HG02763 (cell line): Measurements from ENCODE around the gene TRAPPC2L.

ENCODE experiments used
- ATAC-seq: cut with Tn5 transposase; IDR thresholded peaks from one replicate; pipeline ENCODE4 v1.9.1; 2021; ENCODE audit warnings: mild to moderate bottlenecking, moderate library complexity; ENCODE audit not compliant: unreplicated experiment

The TRAPPC2L gene

GRCh38 chr16:88874938-88875599 lies 18.1 kb downstream of the TRAPPC2L start:
- no peak for ATAC-seq

DNA sequence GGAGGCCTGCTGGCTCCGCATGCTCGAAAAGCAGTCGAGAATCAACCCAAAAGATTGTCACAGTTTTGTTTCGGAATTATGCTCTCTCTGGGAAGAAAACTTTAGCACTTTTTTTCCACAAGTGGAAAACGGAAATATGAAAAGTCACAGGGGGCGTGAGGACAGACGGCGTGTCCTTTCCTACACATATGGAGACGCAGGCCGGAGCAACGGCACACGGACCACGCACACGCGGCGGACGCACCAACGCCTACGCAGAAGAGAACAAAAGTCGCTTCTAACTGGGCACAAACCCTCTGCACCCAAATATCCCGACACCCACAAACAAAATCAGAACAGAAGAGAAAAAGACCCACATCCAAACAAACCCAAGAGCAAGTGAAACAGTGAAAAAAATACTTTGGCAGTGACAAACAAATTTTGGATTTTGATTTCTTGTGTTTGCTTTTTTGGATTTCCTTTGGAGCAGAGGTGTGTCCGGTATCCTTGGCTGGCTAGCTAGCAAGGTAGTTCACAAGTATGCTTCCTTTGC lies 18.8 kb downstream of the TRAPPC2L start:
- ATAC-seq, result no peak

GRCh38 chr16:88876942-88877526 lies 20.1 kb downstream of the TRAPPC2L start:
- ATAC-seq, result no peak

DNA sequence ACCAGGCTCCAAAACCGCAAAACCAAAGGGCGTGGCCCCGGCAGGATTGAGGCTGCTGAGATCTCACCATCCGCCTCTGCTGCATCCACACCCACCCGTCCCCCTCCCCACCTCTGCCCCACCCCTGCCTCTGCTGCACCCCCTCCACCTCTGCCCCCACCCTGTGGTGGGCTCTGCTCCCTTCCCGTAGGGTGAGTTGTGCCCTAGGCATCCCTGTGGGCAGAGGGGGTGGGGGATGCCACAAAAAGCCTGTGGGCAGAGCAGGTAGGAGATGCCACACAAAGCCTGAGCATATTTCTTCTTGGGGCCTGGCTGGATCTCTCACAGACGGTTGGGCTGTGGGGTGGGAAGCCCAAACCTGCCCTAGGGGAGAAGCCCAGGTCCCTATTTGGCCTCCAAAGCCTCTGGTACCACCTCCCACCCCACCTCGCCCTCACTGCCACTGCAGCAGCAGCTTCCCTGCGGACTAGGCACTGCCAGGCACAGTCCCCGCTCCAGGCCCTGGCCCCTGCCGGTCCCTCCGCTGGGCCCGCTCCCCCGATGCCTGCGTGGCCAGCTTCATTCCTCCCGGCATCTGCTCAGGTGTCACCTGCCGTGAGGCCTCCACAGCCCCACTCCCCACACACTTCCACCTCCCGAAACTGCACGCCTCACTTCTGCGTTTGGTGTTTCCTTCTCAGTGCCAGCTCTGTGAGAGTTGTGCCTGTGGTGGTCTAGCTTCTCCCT lies 20.8 kb downstream of the TRAPPC2L start:
- ATAC-seq, result no peak

- ATAC-seq, result no peak
Measured at GRCh38 chr16:88878356-88878755, 21.4 kb downstream of the TRAPPC2L start.

DNA sequence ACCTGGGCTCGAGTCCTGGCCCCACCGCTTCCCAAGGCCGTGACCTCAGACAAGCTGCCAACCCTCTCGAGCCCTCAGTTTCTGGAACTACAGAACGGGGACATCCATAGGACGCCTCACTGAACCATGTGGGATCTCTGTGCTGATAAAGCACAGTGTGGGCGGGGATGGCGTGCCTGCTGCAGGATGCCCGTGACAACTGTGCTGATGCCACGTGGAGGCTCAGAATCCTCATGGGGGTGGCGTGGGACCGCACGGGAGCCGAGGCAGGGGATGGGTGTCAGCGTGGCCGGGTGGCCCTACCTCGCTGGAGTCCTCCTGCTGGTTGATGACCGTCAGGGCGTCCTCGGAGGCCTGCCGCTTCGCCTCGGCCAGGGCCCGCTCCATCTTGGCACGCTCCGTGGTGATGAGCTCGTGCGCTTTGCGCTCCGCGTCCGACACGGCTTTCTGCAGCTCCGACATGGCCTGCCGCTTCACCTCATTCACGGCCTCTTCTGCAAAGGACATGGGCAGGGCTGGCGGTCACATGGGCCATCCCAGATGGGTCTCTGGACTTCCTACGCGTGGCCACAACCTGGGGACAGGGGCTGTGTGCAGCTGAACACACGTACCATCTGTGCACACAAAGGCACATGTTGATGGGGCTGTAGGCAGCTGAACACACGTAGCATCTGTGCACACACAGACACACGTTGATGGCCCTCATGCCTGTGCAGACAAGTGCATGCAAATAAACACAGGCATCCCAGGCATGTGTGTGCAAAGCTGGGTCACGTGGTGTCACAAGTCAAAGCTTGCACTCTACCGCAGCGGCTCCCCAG lies 22.2 kb downstream of the TRAPPC2L start:
- ATAC-seq, result no peak

GRCh38 chr16:88879788-88880055 lies 22.8 kb downstream of the TRAPPC2L start:
- ATAC-seq, result no peak

DNA sequence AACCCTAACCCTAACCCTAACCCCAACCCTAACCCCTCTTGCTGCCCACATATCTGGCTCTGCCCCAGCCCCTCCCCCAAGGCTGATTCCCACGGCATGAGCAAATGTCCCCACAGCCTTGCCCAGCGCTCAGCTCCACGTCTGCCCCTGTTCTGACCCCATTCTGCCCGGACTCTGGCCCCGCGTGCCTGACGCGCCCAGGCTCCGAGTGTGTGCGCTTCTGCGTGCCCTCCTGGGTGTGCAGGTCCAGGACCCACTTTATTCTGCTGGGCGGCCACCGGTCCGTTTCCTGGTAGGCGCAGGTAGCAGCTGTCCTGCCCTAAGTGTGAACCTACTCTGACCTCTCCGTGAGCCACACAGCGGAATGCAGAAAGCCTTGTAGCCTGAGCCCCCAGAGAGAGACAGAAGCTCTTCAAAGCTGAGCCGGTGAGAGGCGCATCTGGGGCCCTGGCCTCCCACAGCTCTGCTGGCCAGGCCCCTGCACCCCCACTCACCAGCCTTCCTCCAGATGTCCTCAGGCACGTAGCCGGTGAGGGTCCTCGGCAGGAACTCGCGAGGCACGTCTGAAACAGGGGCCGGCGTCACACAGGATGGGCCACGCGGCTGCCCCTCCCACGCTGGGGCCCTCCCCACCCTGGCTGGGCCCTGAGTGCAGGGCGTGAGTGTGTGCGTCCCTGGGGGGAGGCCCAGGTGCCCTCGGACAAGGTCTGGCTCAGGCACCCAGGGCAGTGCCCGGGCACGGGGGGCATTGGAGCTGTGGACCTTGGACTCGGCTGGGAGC lies 23.5 kb downstream of the TRAPPC2L start:
- no peak for ATAC-seq

- no peak for ATAC-seq
Measured at GRCh38 chr16:88881007-88881615, 24.2 kb downstream of the TRAPPC2L start.

- ATAC-seq, result no peak
Measured at GRCh38 chr16:88881675-88882357, 24.9 kb downstream of the TRAPPC2L start.

GRCh38 chr16:88882358-88883030 lies 25.6 kb downstream of the TRAPPC2L start:
- ATAC-seq, result no peak

- no peak for ATAC-seq
Measured at GRCh38 chr16:88883117-88883895, 26.4 kb downstream of the TRAPPC2L start.

- ATAC-seq, result no peak
Measured at GRCh38 chr16:88883946-88884345, 27.0 kb downstream of the TRAPPC2L start.

DNA sequence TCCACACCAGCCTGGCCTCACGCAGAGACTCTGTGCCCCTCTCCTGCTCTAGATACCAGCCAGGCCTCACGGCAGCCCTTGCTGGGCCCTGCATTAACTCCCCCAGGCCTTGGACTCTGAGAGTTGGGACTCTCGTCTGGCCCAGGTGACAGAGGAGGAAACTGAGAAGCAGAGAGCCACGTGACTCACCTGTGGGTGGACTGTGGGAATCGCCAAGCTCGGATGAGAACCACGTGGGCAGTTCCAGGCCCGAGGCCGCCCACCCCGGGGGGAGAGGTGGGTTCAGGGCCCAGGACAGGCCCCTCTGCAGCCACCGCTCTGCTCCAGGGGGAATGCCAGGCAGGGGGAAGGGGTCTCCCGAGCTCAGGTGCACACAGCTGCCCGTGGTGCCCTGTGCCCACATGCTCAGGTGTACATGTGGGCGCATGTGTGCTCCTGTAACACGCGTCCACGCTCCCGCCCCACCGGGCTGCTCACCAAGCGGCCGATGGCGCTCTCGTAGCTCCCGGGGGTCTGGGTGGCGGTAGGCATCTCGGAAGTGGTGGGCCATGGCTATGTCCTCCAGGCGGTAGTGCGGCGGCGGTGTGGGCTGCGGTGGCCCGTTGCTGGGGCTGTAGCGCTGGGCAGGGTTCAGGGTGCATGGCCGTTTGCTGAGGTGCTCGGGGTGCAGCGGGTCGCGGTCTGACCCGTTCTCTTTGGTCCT lies 27.8 kb downstream of the TRAPPC2L start:
- ATAC-seq, result no peak

DNA sequence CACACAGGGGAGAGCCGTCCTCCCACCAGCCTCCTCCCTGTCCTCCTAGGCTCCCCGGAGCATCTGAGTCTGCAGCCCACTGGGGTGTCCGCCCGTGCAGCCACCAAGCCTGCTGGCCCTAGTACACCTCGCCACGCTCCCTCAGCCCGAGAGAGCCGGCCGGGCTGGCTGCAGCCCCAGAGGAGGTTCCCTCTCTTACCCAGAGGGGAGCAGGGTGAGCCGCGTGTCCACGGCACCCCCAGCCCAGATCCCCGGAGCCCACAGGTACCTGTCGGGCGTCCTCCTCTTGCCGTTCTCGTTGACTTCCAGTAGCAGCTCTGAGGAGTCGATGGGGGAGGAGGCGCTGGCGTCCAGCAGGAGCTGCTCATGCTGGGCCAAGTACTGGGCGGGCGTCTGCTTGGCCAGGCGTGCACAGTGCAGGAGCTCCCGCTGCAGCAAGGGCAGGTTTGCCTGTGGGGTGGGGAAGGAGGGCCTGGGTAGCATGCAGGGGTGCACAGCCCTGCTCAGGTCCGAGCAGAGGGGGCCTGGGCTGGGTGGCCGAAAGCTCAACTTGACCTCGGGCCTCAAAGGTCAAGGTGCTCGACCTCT lies 28.9 kb downstream of the TRAPPC2L start:
- no peak for ATAC-seq

GRCh38 chr16:88886420-88886844 lies 29.5 kb downstream of the TRAPPC2L start:
- no peak for ATAC-seq

DNA sequence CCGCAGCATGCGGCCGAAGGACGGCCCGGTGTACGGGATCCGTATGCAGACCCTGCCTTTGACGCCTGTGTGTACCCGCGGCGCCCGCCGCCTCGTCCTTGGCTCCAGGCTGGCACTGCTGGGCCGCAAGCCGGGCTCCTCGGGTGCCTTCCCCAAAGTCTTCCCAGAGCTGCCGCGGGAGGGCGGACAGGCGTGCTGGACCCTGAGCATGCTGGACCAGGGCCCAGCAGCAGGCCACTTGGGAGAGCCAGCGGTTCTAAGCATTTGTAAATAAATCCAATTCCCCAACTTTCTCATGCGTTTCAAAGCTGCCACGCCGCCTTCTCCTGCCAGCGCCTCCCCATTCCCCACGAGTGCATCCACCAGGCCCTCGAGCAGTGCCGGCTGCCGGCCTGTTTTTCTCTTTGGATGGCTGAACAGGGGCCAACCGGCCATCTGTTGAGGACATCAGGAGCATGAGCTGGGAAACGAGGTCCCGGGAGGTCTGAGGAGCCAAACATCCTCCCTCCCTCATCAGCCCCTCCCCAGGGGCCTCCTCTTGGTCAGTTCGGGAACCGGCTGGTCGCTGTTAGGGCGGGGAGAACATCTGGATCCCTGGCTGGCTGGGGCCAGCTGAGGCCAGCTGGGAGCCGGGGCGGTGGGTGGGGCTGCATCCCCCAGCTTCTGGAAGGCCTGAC lies 30.1 kb downstream of the TRAPPC2L start:
- no peak for ATAC-seq
